ENCODE data around the gene PRR33. TPM values are rescaled to one million over a fixed set of nuclear protein-coding genes. Genes with fewer than 3 reads are reported as not detected.

PRR33 gene
- polyA plus RNA-seq, 1 experiment = not detected

- DNase-seq (ENCODE audit: low read depth) = no peak
- POLR2A ChIA-PET = no interaction called here
- Histone ChIP-seq H3K27me3 (ENCODE audit: control insufficient read depth, insufficient read depth, low read length) (no peaks in the 10 kb centered on the region), H3K36me3 (ENCODE audit: control insufficient read depth, insufficient read depth, low read length) (no peaks in the 10 kb centered on the region), H3K4me3 (ENCODE audit: low read depth, low read length) (no peak overlapping the region)
- peak; percentile 38 for TF ChIP-seq CTCF (IDR thresholded peaks at IDR 0.05; ENCODE audit: insufficient read depth, low read depth, low read length)
- CTCF ChIA-PET = interaction anchor here (0.7 to 1.5 kb wide), 5 partner anchors 27 to 85 kb away, joined by 3 to 8 read pairs (median 4); partner anchors contain the start of gene PRR33
Observed at GRCh38 chr11:1917523-1918435, 26.1 kb upstream of the PRR33 start.

- ChIA-PET CTCF (interaction anchor here (0.7 to 1.5 kb wide), 5 partner anchors 26 to 85 kb away, joined by 3 to 8 read pairs (median 4); partner anchors contain the start of gene PRR33), POLR2A (no interaction called here)
- DNase-seq (ENCODE audit: low read depth) = no peak
- Histone ChIP-seq H3K4me3 (ENCODE audit: low read depth, low read length) (no peak overlapping the region), H3K36me3 (ENCODE audit: control insufficient read depth, insufficient read depth, low read length) (no peaks in the 10 kb centered on the region), H3K27me3 (ENCODE audit: control insufficient read depth, insufficient read depth, low read length) (no peaks in the 10 kb centered on the region)
- TF ChIP-seq CTCF (IDR thresholded peaks at IDR 0.05; ENCODE audit: insufficient read depth, low read depth, low read length) = no peak
Observed at GRCh38 chr11:1916986-1917522, 25.4 kb upstream of the PRR33 start.

GRCh38 chr11:1916132-1916985 is 24.7 kb upstream of the PRR33 start:
- POLR2A ChIA-PET = no interaction called here
- Histone ChIP-seq H3K36me3 (ENCODE audit: control insufficient read depth, insufficient read depth, low read length) (no peaks in the 10 kb centered on the region), H3K27me3 (ENCODE audit: control insufficient read depth, insufficient read depth, low read length) (no peaks in the 10 kb centered on the region), H3K4me3 (ENCODE audit: low read depth, low read length) (no peak overlapping the region)
- no peak for DNase-seq (ENCODE audit: low read depth)
- CTCF ChIA-PET = interaction anchor here (1.2 to 1.5 kb wide), 4 partner anchors 27 to 86 kb away, joined by 3 to 8 read pairs (median 5); no protein-coding TSS in a partner anchor
- no peak for TF ChIP-seq CTCF (IDR thresholded peaks at IDR 0.05; ENCODE audit: insufficient read depth, low read depth, low read length)

GRCh38 chr11:1915795-1916131 is 24.1 kb upstream of the PRR33 start:
- no peak overlapping the region for H3K4me3 ChIP-seq (ENCODE audit: low read depth, low read length)
- no peak for DNase-seq (ENCODE audit: low read depth)
- ChIA-PET CTCF (no interaction called here), POLR2A (no interaction called here)
- no peaks in the 10 kb centered on the region for H3K36me3 ChIP-seq (ENCODE audit: control insufficient read depth, insufficient read depth, low read length)
- H3K27me3 ChIP-seq (ENCODE audit: control insufficient read depth, insufficient read depth, low read length) = no peaks in the 10 kb centered on the region
- no peak for TF ChIP-seq CTCF (IDR thresholded peaks at IDR 0.05; ENCODE audit: insufficient read depth, low read depth, low read length)
